Vagina (tissue), 2 donors: Measurements from ENCODE around the gene B3GNT7. TPM values are rescaled to one million over a fixed set of nuclear protein-coding genes. Genes with fewer than 3 reads are reported as not detected.

Experiments
- DNase-seq, 2 donors: peaks; one replicate each; pipeline ENCODE4 v3.0.0-alpha.2; 2017; ENCODE audit errors: extremely low spot score in 2 of 2
- H3K27ac ChIP-seq: fragments of 200-600 bp; sonication (generic); one replicate; pipeline ENCODE4 v1.5.1; 2019
- H3K27me3 ChIP-seq: fragments of 200-600 bp; sonication (generic); one replicate; pipeline ENCODE4 v1.5.1; 2019
- H3K36me3 ChIP-seq, 2 donors: fragments of 200-600 bp; sonication (generic); one replicate each; pipeline ENCODE4 v1.5.1; 2017 to 2019
- H3K4me1 ChIP-seq: fragments of 200-600 bp; sonication (generic); one replicate; pipeline ENCODE4 v1.5.1; 2019
- H3K4me3 ChIP-seq, 2 donors: fragments of 200-600 bp; sonication (generic); 1 replicate in 1 of 2; 2 replicates in 1 of 2; pipeline ENCODE4 v1.5.1; 2016 to 2019
- H3K9me3 ChIP-seq: fragments of 200-600 bp; sonication (generic); one replicate; pipeline ENCODE4 v1.5.1; 2019
- CTCF ChIP-seq, 3 experiments: fragments of 450-650 bp in 2 of 3; fragments of 200-600 bp in 1 of 3; sonication (generic) in 1 of 3; IDR thresholded peaks; one replicate each; pipeline ENCODE4 v1.5.1; 2017 to 2019; ENCODE audit warnings: antibody characterized with exemption in 3 of 3, mild to moderate bottlenecking in 2 of 3, moderate library complexity in 2 of 3
- POLR2A ChIP-seq, 2 donors: fragments of 450-650 bp; IDR thresholded peaks; one replicate each; pipeline ENCODE4 v1.6.1; 2017; ENCODE audit warnings: antibody characterized with exemption in 2 of 2, mild to moderate bottlenecking in 2 of 2, moderate library complexity in 2 of 2
- POLR2AphosphoS5 ChIP-seq, 2 donors: sonication (generic); formaldehyde crosslinking; IDR thresholded peaks; one replicate each; pipeline ENCODE4 v1.9.0; 2017; ENCODE audit warnings: antibody characterized with exemption in 2 of 2, mild to moderate bottlenecking in 2 of 2, low read depth in 1 of 2; ENCODE audit not compliant: insufficient read depth in 1 of 2
- intact Hi-C: fragments of 100-400 bp; cut with DNase I; formaldehyde crosslinking; loops from one replicate; pipeline ENCODE4 v1.15.1; 2023
- total RNA-seq: library from RNA; depleted of rRNA; stranded (reverse); fragments of >200 nt; gene quantifications from one replicate; pipeline ENCODE4 v1.2.3, GENCODE V29; 2016

The B3GNT7 gene
- total RNA-seq, 1 donor from 2014 or later: 7.1 TPM

- H3K36me3 ChIP-seq: no peaks in the 10 kb centered on the region
- intact Hi-C loops: no loop called here
- H3K4me1 ChIP-seq: peaks cover 6% of the 10 kb centered on the region
- H3K27me3 ChIP-seq: no peaks in the 10 kb centered on the region
- H3K27ac ChIP-seq: no peak overlapping the region
- no peaks in the 10 kb centered on the region for H3K9me3 ChIP-seq
- no peak for TF ChIP-seq POLR2A (IDR thresholded peaks at IDR 0.05)
- TF ChIP-seq CTCF (IDR thresholded peaks at IDR 0.05): no peak
- no peak for TF ChIP-seq POLR2AphosphoS5 (IDR thresholded peaks at IDR 0.05; ENCODE audit: insufficient read depth in 1 of 2, low read depth in 1 of 2)
- no peak overlapping the region for H3K4me3 ChIP-seq
- DNase-seq: no peak
Observed at GRCh38 chr2:231383416-231384108, 11.9 kb upstream of the B3GNT7 start.

GRCh38 chr2:231384109-231384435 lies 11.4 kb upstream of the B3GNT7 start:
- Histone ChIP-seq H3K4me1 (peaks cover 7% of the 10 kb centered on the region), H3K4me3 (no peak overlapping the region), H3K27me3 (no peaks in the 10 kb centered on the region), H3K36me3 (no peaks in the 10 kb centered on the region), H3K9me3 (no peaks in the 10 kb centered on the region), H3K27ac (no peak overlapping the region)
- intact Hi-C loops: no loop called here
- TF ChIP-seq POLR2A (IDR thresholded peaks at IDR 0.05) (no peak), CTCF (IDR thresholded peaks at IDR 0.05) (no peak), POLR2AphosphoS5 (IDR thresholded peaks at IDR 0.05; ENCODE audit: insufficient read depth in 1 of 2, low read depth in 1 of 2) (no peak)
- DNase-seq: no peak

GRCh38 chr2:231384970-231385369 lies 10.5 kb upstream of the B3GNT7 start:
- Histone ChIP-seq H3K36me3 (no peaks in the 10 kb centered on the region), H3K4me3 (no peak overlapping the region), H3K4me1 (peaks cover 7% of the 10 kb centered on the region), H3K9me3 (no peaks in the 10 kb centered on the region), H3K27ac (no peak overlapping the region), H3K27me3 (no peaks in the 10 kb centered on the region)
- intact Hi-C loops: no loop called here
- no peak for DNase-seq
- TF ChIP-seq POLR2AphosphoS5 (IDR thresholded peaks at IDR 0.05; ENCODE audit: insufficient read depth in 1 of 2, low read depth in 1 of 2): no peak
- TF ChIP-seq CTCF (IDR thresholded peaks at IDR 0.05): no peak
- TF ChIP-seq POLR2A (IDR thresholded peaks at IDR 0.05): no peak

GRCh38 chr2:231385429-231385828 lies 10.1 kb upstream of the B3GNT7 start:
- Histone ChIP-seq H3K36me3 (no peaks in the 10 kb centered on the region), H3K27me3 (no peaks in the 10 kb centered on the region), H3K4me3 (no peak overlapping the region), H3K9me3 (no peaks in the 10 kb centered on the region), H3K4me1 (peaks cover 7% of the 10 kb centered on the region), H3K27ac (no peak overlapping the region)
- no peak for TF ChIP-seq CTCF (IDR thresholded peaks at IDR 0.05)
- no peak for TF ChIP-seq POLR2AphosphoS5 (IDR thresholded peaks at IDR 0.05; ENCODE audit: insufficient read depth in 1 of 2, low read depth in 1 of 2)
- TF ChIP-seq POLR2A (IDR thresholded peaks at IDR 0.05): no peak
- no peak for DNase-seq
- intact Hi-C loops: no loop called here

- no peaks in the 10 kb centered on the region for H3K36me3 ChIP-seq
- no peaks in the 10 kb centered on the region for H3K27me3 ChIP-seq
- H3K27ac ChIP-seq: no peak overlapping the region
- peaks cover 7% of the 10 kb centered on the region for H3K4me1 ChIP-seq
- TF ChIP-seq POLR2A (IDR thresholded peaks at IDR 0.05): no peak
- TF ChIP-seq CTCF (IDR thresholded peaks at IDR 0.05): no peak
- TF ChIP-seq POLR2AphosphoS5 (IDR thresholded peaks at IDR 0.05; ENCODE audit: insufficient read depth in 1 of 2, low read depth in 1 of 2): no peak
- no peaks in the 10 kb centered on the region for H3K9me3 ChIP-seq
- DNase-seq: no peak
- intact Hi-C loops: no loop called here
- no peak overlapping the region for H3K4me3 ChIP-seq
Observed at GRCh38 chr2:231386446-231386845, 9.1 kb upstream of the B3GNT7 start.
